HepG2 (cell line): ENCODE data around the gene RIF1. TPM values are rescaled to one million over a fixed set of nuclear protein-coding genes. Genes with fewer than 3 reads are reported as not detected.
A peak's percentile ranks its signal among the peaks of the same experiment; 100 is the strongest.

Experiments used
- EEA1 ChIP-seq: sonication (generic); formaldehyde crosslinking; IDR thresholded peaks from 2 replicates; pipeline ENCODE4 v1.5.1; 2020; ENCODE audit warnings: mild to moderate bottlenecking, missing genetic modification reagents, borderline replicate concordance
- GABPA ChIP-seq, 2 experiments: IDR thresholded peaks; 2 replicates each; pipeline ENCODE4 v1.6.1; 2011 to 2016; ENCODE audit warnings: low read depth in 2 of 2, low read length in 1 of 2, missing biosample characterization in 1 of 2, missing genetic modification characterization in 1 of 2
- KMT2B ChIP-seq: IDR thresholded peaks from 2 replicates; pipeline ENCODE4 v1.6.1; 2016; ENCODE audit warnings: missing genetic modification reagents, missing compliant biosample characterization
- MED13 ChIP-seq: sonication (generic); formaldehyde crosslinking; IDR thresholded peaks from 2 replicates; pipeline ENCODE4 v1.5.0; 2020; ENCODE audit warnings: missing genetic modification reagents
- MTF2 ChIP-seq: sonication (generic); formaldehyde crosslinking; IDR thresholded peaks from 2 replicates; pipeline ENCODE4 v1.5.0; 2020; ENCODE audit warnings: missing genetic modification reagents, borderline replicate concordance
- PAWR ChIP-seq: sonication (generic); formaldehyde crosslinking; IDR thresholded peaks from 2 replicates; pipeline ENCODE4 v1.4.0; 2020; ENCODE audit warnings: missing genetic modification reagents, mild to moderate bottlenecking, borderline replicate concordance
- PRPF4 ChIP-seq: fragments of 200-400 bp; formaldehyde crosslinking; IDR thresholded peaks from 2 replicates; pipeline ENCODE4 v1.6.1; 2016; ENCODE audit warnings: low read length, low read depth; ENCODE audit not compliant: poor library complexity, severe bottlenecking
- RARG ChIP-seq: sonication (generic); formaldehyde crosslinking; IDR thresholded peaks from 2 replicates; pipeline ENCODE4 v1.4.0; 2020; ENCODE audit warnings: low read depth, mild to moderate bottlenecking, missing genetic modification reagents
- RBFOX2 ChIP-seq: fragments of 200-400 bp; formaldehyde crosslinking; IDR thresholded peaks from 2 replicates; pipeline ENCODE4 v1.6.1; 2017; ENCODE audit warnings: low read depth, mild to moderate bottlenecking, low read length
- RFX3 ChIP-seq: IDR thresholded peaks from 2 replicates; pipeline ENCODE4 v1.6.1; 2016; ENCODE audit warnings: missing biosample characterization, missing genetic modification reagents
- SETDB1 ChIP-seq: sonication (generic); formaldehyde crosslinking; IDR thresholded peaks from 2 replicates; pipeline ENCODE4 v1.5.1; 2020; ENCODE audit warnings: missing genetic modification reagents, mild to moderate bottlenecking, borderline replicate concordance
- SMC3 ChIP-seq: IDR thresholded peaks from 2 replicates; pipeline ENCODE4 v1.6.1; 2011; ENCODE audit warnings: low read length, improper control_type of control experiment
- TAF15 ChIP-seq: fragments of 200-400 bp; formaldehyde crosslinking; IDR thresholded peaks from one replicate; pipeline ENCODE4 v1.6.1; 2018; ENCODE audit warnings: mild to moderate bottlenecking, low read depth, low read length; ENCODE audit not compliant: poor library complexity, severe bottlenecking
- YY1 ChIP-seq: IDR thresholded peaks from 2 replicates; pipeline ENCODE4 v1.6.1; 2011; ENCODE audit warnings: low read length, low read depth, moderate library complexity, mild to moderate bottlenecking; ENCODE audit not compliant: insufficient read depth, insufficient replicate concordance
- ZC3H13 ChIP-seq: sonication (generic); formaldehyde crosslinking; IDR thresholded peaks from 2 replicates; pipeline ENCODE4 v1.8.1; 2023; ENCODE audit warnings: mild to moderate bottlenecking, missing genetic modification reagents, moderate library complexity
- ZNF10 ChIP-seq: sonication (generic); formaldehyde crosslinking; IDR thresholded peaks from 2 replicates; pipeline ENCODE4 v1.4.0; 2020; ENCODE audit warnings: mild to moderate bottlenecking, low read depth, missing genetic modification reagents, borderline replicate concordance
- ZNF138 ChIP-seq: sonication (generic); formaldehyde crosslinking; IDR thresholded peaks from 2 replicates; pipeline ENCODE4 v1.5.0; 2020; ENCODE audit warnings: mild to moderate bottlenecking, low read depth, missing genetic modification reagents
- ZNF205 ChIP-seq: IDR thresholded peaks from 2 replicates; pipeline ENCODE4 v1.6.1; 2018; ENCODE audit warnings: missing biosample characterization, missing genetic modification reagents
- ZNF207 ChIP-seq: fragments of 450-650 bp; IDR thresholded peaks from 2 replicates; pipeline ENCODE4 v1.6.1; 2016; ENCODE audit warnings: antibody characterized with exemption, borderline replicate concordance
- ZNF296 ChIP-seq: sonication (generic); formaldehyde crosslinking; conservative IDR thresholded peaks from 2 replicates; pipeline ENCODE4 v1.5.0; 2020; ENCODE audit warnings: mild to moderate bottlenecking, missing genetic modification reagents
- ZNF510 ChIP-seq: sonication (generic); formaldehyde crosslinking; IDR thresholded peaks from 2 replicates; pipeline ENCODE4 v1.4.0; 2020; ENCODE audit warnings: low read depth, mild to moderate bottlenecking, missing genetic modification reagents
- ZNF652 ChIP-seq: IDR thresholded peaks from 2 replicates; pipeline ENCODE4 v1.6.1; 2016; ENCODE audit warnings: low read depth, borderline replicate concordance
- ZNF674 ChIP-seq: sonication (generic); formaldehyde crosslinking; IDR thresholded peaks from 2 replicates; pipeline ENCODE4 v1.5.0; 2020; ENCODE audit warnings: low read depth, mild to moderate bottlenecking, missing genetic modification reagents
- ZNF839 ChIP-seq: sonication (generic); formaldehyde crosslinking; IDR thresholded peaks from 2 replicates; pipeline ENCODE4 v1.4.0; 2020; ENCODE audit warnings: missing genetic modification reagents, mild to moderate bottlenecking, borderline replicate concordance
- ZNF878 ChIP-seq: sonication (generic); formaldehyde crosslinking; IDR thresholded peaks from 2 replicates; pipeline ENCODE4 v1.8.1; 2023; ENCODE audit warnings: mild to moderate bottlenecking, missing genetic modification reagents, moderate library complexity
- ZSCAN21 ChIP-seq: sonication (generic); formaldehyde crosslinking; IDR thresholded peaks from 2 replicates; pipeline ENCODE4 v1.8.0; 2022; ENCODE audit warnings: mild to moderate bottlenecking, missing genetic modification reagents, moderate library complexity, borderline replicate concordance
- polyA plus RNA-seq, 8 experiments: library from polyadenylated mRNA; depleted of rRNA in 3 of 8; stranded (reverse) in 7 of 8; unstranded in 1 of 8; fragments of >200 nt; fragmentation: Illumina TruSeq in 4 of 8; extraction: Trizol in 4 of 8; gene quantifications; 2 replicates each; pipeline versions ENCODE4 v1.2.1 to v1.2.3, GENCODE V29; 2011 to 2016; ENCODE audit warnings: low read depth in 4 of 8, missing spikeins in 1 of 8, mixed read lengths in 1 of 8; ENCODE audit not compliant: insufficient read depth in 1 of 8
- total RNA-seq, 5 experiments: library from RNA; depleted of rRNA; stranded (reverse); fragments of >200 nt; fragmentation: Illumina TruSeq; extraction: Trizol; gene quantifications; 2 replicates each; pipeline ENCODE4 v1.2.3, GENCODE V29; 2016; ENCODE audit warnings: low read depth in 1 of 5
- TF ChIP-seq, protein P1 (sequence below): sonication (generic); formaldehyde crosslinking; IDR thresholded peaks from 2 replicates; pipeline ENCODE4 v1.8.1; 2023; ENCODE audit warnings: mild to moderate bottlenecking, missing genetic modification reagents
- TF ChIP-seq, protein P2 (sequence below), 2 experiments: fragments of 450-650 bp in 1 of 2; sonication (generic) in 1 of 2; formaldehyde crosslinking; IDR thresholded peaks; 2 replicates each; pipeline versions ENCODE4 v1.5.0 to v1.8.0; 2020 to 2022; ENCODE audit warnings: mild to moderate bottlenecking in 1 of 2, missing genetic modification reagents in 1 of 2

Gene RIF1
- total and polyA plus RNA-seq, 2 of the 13 experiments (the other 11 are each of a cell fraction or from before 2014, with no cell fraction given) = 12.1 to 73.6 TPM

DNA sequence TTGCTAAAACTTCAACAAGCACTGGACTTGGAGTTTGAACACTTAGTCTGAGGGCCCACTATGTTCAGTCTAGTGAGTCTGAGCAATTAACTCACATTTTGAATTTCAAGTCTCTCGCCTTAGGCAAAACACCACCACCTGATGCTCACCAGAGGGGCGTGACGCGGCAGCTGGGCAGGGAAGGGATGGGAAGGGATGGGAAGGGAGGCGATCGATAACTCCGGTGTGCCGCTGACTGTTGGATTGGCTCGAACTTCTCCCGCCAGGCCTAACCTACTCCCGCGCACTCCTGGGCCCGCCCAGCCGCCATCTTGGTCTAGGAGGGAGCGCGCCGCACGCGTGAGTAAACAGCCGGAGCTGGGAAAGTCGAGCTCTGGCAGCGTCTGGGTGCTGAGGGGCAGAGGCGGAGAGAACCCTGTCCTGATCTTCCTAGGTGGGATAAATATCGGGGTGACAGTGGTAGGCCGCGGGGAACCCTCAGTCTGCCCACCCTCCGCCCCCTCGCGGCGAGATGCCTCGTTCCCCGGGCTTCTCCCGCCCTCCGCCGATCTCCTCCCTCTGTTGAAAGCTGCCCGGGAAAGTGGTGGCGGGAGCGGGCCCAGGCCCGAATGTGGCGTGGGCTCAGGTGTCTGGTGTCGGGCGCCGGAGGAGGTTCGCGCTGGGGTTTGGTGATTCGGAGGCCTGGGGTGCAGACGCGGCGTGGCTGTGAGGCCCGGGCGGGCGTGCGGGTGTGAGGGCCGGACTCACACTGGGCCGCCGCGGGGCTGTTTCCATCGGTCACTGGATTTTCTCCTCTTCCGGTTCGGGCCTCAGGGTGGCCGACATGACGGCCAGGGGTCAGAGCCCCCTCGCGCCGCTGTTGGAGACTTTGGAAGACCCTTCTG, at the start of gene RIF1 (continued):
- TF ChIP-seq ZNF10 (CRISPR knock-in tag) (no peak), ZNF138 (0 out of 2 replicates have a peak, but pooled peaks have one; percentile 68), TAF15 (peak; percentile 88), GABPA (IDR thresholded peaks at IDR 0.05; ENCODE audit: low read depth, low read length) (no peak), GABPA (CRISPR knock-in tag; IDR thresholded peaks at IDR 0.05; ENCODE audit: low read depth) (peak; percentile 61), RFX3 (no peak), KMT2B (CRISPR knock-in tag) (peak; percentile 99), ZC3H13 (CRISPR knock-in tag) (peak; percentile 82), PAWR (CRISPR knock-in tag) (no peak), ZNF510 (CRISPR knock-in tag) (peak; percentile 94), PRPF4 (no peak), ZNF205 (CRISPR knock-in tag) (peak; percentile 88), RBFOX2 (peak; percentile 94), ZNF839 (CRISPR knock-in tag) (no peak; the same call in 1 of the 2 replicates), ZNF296 (0 out of 2 replicates have a peak, but pooled peaks have one; percentile 40), SMC3 (no peak), SETDB1 (CRISPR knock-in tag) (no peak; the same call in 1 of the 2 replicates), ZNF652 (CRISPR knock-in tag) (no peak; the same call in 1 of the 2 replicates), EEA1 (CRISPR knock-in tag) (peak; percentile 89), RARG (CRISPR knock-in tag) (0 out of 2 replicates have a peak, but pooled peaks have one; percentile 61), ZSCAN21 (CRISPR knock-in tag) (peak; percentile 7; the same call in 1 of the 2 replicates), ZNF207 (no peak), MTF2 (CRISPR knock-in tag) (peak; percentile 92), YY1 (peak; percentile 99), ZNF674 (CRISPR knock-in tag) (no peak), ZNF878 (CRISPR knock-in tag) (peak; percentile 95), MED13 (CRISPR knock-in tag) (no peak)
- TF ChIP-seq, protein P1, sequence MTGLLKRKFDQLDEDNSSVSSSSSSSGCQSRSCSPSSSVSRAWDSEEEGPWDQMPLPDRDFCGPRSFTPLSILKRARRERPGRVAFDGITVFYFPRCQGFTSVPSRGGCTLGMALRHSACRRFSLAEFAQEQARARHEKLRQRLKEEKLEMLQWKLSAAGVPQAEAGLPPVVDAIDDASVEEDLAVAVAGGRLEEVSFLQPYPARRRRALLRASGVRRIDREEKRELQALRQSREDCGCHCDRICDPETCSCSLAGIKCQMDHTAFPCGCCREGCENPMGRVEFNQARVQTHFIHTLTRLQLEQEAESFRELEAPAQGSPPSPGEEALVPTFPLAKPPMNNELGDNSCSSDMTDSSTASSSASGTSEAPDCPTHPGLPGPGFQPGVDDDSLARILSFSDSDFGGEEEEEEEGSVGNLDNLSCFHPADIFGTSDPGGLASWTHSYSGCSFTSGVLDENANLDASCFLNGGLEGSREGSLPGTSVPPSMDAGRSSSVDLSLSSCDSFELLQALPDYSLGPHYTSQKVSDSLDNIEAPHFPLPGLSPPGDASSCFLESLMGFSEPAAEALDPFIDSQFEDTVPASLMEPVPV (CRISPR knock-in tag) = peak; percentile 94
- TF ChIP-seq, protein P2, sequence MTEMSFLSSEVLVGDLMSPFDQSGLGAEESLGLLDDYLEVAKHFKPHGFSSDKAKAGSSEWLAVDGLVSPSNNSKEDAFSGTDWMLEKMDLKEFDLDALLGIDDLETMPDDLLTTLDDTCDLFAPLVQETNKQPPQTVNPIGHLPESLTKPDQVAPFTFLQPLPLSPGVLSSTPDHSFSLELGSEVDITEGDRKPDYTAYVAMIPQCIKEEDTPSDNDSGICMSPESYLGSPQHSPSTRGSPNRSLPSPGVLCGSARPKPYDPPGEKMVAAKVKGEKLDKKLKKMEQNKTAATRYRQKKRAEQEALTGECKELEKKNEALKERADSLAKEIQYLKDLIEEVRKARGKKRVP (CRISPR knock-in tag; IDR thresholded peaks at IDR 0.05) = peak in 1 of 2 experiments; percentile 58; a peak in 1 of 4 replicates
